ENCODE data around the gene NRAP. TPM values are rescaled to one million over a fixed set of nuclear protein-coding genes. Genes with fewer than 3 reads are reported as not detected.

The NRAP gene
- total RNA-seq, 4 donors from 2014 or later = under 0.01 TPM; not detected in 3

DNA sequence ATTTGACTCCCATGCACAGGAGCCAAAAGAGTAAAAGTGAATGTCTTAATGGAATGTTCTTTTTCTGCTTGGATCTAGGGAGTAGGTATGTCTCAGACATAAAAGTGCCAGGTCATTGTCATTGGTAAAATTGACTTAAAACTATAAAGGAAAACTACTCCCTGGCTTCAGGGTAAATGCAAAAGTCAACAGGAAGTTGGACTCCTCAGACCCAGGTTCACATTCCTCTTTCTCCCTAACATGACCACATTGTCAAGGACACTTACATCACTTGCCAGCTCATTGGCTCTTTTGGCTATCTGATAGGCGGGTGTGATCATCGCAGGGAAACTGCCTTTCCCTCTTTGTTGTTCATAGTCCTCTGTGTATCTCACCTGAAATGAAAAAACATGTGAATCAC is 13.7 kb downstream of the NRAP start:
- no peak for DNase-seq (ENCODE audit: low spot score in 2 of 2)
- Histone ChIP-seq H3K27me3 (no peaks in the 10 kb centered on the region), H3K4me1 (no peaks in the 10 kb centered on the region), H3K9me3 (no peaks in the 10 kb centered on the region), H3K27ac (no peak overlapping the region), H3K36me3 (no peaks in the 10 kb centered on the region), H3K4me3 (no peak overlapping the region)
- TF ChIP-seq, protein P1, sequence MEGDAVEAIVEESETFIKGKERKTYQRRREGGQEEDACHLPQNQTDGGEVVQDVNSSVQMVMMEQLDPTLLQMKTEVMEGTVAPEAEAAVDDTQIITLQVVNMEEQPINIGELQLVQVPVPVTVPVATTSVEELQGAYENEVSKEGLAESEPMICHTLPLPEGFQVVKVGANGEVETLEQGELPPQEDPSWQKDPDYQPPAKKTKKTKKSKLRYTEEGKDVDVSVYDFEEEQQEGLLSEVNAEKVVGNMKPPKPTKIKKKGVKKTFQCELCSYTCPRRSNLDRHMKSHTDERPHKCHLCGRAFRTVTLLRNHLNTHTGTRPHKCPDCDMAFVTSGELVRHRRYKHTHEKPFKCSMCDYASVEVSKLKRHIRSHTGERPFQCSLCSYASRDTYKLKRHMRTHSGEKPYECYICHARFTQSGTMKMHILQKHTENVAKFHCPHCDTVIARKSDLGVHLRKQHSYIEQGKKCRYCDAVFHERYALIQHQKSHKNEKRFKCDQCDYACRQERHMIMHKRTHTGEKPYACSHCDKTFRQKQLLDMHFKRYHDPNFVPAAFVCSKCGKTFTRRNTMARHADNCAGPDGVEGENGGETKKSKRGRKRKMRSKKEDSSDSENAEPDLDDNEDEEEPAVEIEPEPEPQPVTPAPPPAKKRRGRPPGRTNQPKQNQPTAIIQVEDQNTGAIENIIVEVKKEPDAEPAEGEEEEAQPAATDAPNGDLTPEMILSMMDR (IDR thresholded peaks at IDR 0.05) = no peak
- TF ChIP-seq EP300 (IDR thresholded peaks at IDR 0.05) (no peak), POLR2A (IDR thresholded peaks at IDR 0.05) (no peak)
- 94 to 96% methylated on average over 2 of the region's 2 CpGs for WGBS, 2 donors

DNA sequence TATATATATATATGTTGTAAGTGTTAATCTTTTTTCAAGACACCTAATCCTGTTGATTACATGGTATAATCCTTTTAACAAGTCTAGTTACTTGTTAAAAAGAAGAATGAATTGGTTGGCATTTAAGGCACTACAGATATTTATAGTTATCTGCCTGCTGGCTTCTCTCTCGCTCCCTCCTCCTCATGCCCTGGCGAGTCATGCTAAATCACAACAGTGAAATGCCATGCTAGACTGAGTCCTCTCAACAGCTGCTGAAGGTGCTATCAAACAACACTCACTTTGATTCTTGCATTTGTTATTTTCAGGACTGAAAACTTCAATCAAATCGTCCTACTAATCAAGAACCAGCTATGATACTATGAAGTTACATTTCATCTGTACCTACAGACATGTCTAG is 15.4 kb downstream of the NRAP start:
- WGBS, 2 donors = 48 to 67% methylated on average over 3 of the region's 3 CpGs
- Histone ChIP-seq H3K27ac (no peak overlapping the region), H3K9me3 (no peaks in the 10 kb centered on the region), H3K27me3 (no peaks in the 10 kb centered on the region), H3K4me1 (peaks cover 0 to 10% (median 2%) of the 10 kb centered on the region in 4 donors), H3K4me3 (no peak overlapping the region), H3K36me3 (no peaks in the 10 kb centered on the region)
- no peak for DNase-seq (ENCODE audit: low spot score in 2 of 2)
- TF ChIP-seq EP300 (IDR thresholded peaks at IDR 0.05) = no peak
- TF ChIP-seq POLR2A (IDR thresholded peaks at IDR 0.05) = no peak
- TF ChIP-seq, protein P1 (IDR thresholded peaks at IDR 0.05) = no peak

DNA sequence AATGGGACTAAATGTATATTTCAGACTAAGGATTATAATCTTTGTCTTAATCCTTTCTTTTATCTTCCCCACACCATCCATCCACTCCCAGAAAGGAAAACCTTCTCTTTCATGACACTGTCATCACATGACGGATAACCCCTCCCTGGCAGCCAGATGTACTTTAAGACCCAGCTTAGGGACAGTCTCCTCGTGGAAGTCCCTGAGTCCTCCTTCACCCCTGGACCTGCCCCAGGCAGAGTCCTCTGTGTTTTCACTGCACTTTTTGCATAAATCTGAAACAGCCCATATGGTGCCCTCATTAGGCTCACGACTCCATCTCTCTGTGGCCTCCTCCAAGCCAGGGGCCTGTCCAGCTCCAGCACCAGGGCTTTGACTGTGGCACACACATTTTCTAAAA is 16.0 kb downstream of the NRAP start:
- Histone ChIP-seq H3K27ac (no peak overlapping the region), H3K27me3 (no peaks in the 10 kb centered on the region), H3K4me3 (no peak overlapping the region), H3K4me1 (peaks cover 0 to 10% (median 2%) of the 10 kb centered on the region in 4 donors), H3K9me3 (no peaks in the 10 kb centered on the region), H3K36me3 (no peaks in the 10 kb centered on the region)
- 60 to 66% methylated on average over 3 of the region's 3 CpGs for WGBS, 2 donors
- no peak for DNase-seq (ENCODE audit: low spot score in 2 of 2)
- no peak for TF ChIP-seq POLR2A (IDR thresholded peaks at IDR 0.05)
- TF ChIP-seq, protein P1 (IDR thresholded peaks at IDR 0.05) = no peak
- no peak for TF ChIP-seq EP300 (IDR thresholded peaks at IDR 0.05)

DNA sequence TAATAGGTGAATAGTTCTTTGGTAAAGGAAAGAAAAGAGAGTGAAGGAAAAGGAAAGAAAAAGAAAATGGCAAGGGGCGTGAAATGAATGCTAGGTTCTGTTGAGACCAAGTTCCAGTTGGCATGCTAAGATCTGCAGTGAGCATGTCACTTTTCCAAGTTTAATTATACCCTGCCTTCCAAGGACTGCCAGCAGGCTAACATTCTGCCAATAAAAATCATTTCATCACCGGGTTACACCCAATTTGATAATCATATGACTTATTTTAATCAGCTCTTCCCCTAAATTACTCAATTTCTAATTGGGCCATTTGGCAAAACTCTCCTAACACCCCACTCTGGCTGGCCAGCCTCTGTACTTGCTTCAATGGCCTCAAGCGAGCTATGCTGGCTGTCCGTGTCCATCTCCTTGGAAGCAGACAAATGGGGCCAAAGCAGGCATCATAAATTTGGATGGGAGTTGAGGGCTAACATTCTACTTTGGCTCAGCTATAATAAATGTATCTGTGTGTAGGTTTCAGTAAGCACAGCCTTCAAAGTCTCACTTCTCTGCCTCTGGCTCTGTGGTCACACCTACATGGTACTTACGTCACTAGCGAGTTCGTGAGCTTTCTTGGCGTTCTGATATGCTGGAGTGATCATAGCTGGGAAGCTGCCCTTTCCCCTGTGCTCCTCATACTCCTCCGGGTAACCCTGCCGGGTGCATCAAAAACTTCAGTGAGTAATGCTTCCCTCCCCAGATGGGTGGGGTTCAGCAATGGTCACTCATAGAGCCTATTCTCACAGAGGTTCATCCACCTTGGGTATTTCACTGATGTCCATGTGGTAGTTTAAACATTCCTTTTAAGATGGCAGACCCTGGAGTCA is 17.3 kb downstream of the NRAP start:
- no peak overlapping the region for H3K27ac ChIP-seq
- peaks cover 0 to 10% (median 2%) of the 10 kb centered on the region in 4 donors for H3K4me1 ChIP-seq
- DNase-seq (ENCODE audit: low spot score in 2 of 2) = no peak
- TF ChIP-seq POLR2A (IDR thresholded peaks at IDR 0.05) = no peak
- TF ChIP-seq, protein P1 (IDR thresholded peaks at IDR 0.05) = no peak
- TF ChIP-seq EP300 (IDR thresholded peaks at IDR 0.05) = no peak
- H3K4me3 ChIP-seq = no peak overlapping the region
- WGBS, 2 donors = 77 to 85% methylated on average over 10 of the region's 10 CpGs
- H3K9me3 ChIP-seq = no peaks in the 10 kb centered on the region
- H3K36me3 ChIP-seq = no peaks in the 10 kb centered on the region
- H3K27me3 ChIP-seq = no peaks in the 10 kb centered on the region
